Skeletal muscle tissue (tissue), 4 donors: ENCODE measurements around the gene EIPR1. TPM values are rescaled to one million over a fixed set of nuclear protein-coding genes. Genes with fewer than 3 reads are reported as not detected.
A peak's percentile ranks its signal among the peaks of the same experiment; 100 is the strongest.

Experiments
- H3K27ac ChIP-seq: one replicate; pipeline ENCODE4 v1.7.0; 2013; ENCODE audit warnings: mild to moderate bottlenecking, low read depth, low read length, inconsistent platforms
- H3K27me3 ChIP-seq, 3 donors: one replicate each; pipeline ENCODE4 v1.7.0; 2013; ENCODE audit warnings: low read length in 3 of 3; ENCODE audit not compliant: control insufficient read depth in 3 of 3, insufficient read depth in 3 of 3
- H3K36me3 ChIP-seq, 3 donors: one replicate each; pipeline ENCODE4 v1.7.0; 2013; ENCODE audit warnings: low read length in 3 of 3; ENCODE audit not compliant: control insufficient read depth in 3 of 3, insufficient read depth in 3 of 3
- H3K4me1 ChIP-seq, 3 donors: one replicate each; pipeline ENCODE4 v1.7.0; 2013; ENCODE audit warnings: low read length in 3 of 3, mild to moderate bottlenecking in 3 of 3; ENCODE audit not compliant: control insufficient read depth in 3 of 3, insufficient read depth in 3 of 3
- H3K4me3 ChIP-seq, 3 donors: one replicate each; pipeline ENCODE4 v1.7.0; 2013; ENCODE audit warnings: low read length in 3 of 3
- H3K9ac ChIP-seq, 3 donors: one replicate each; pipeline ENCODE4 v1.7.0; 2013; ENCODE audit warnings: low read length in 3 of 3, mild to moderate bottlenecking in 3 of 3, moderate library complexity in 2 of 3, low read depth in 1 of 3
- H3K9me3 ChIP-seq, 3 donors: one replicate each; pipeline ENCODE4 v1.7.0; 2013; ENCODE audit warnings: low read length in 3 of 3; ENCODE audit not compliant: control insufficient read depth in 3 of 3
- total RNA-seq: library from RNA; depleted of rRNA; stranded (reverse); fragments of >200 nt; gene quantifications from one replicate; pipeline ENCODE4 v1.2.3, GENCODE V29; 2014
- donor health status: Osteomylitis.

Gene EIPR1
- total RNA-seq, 1 donor from 2014 or later: 12.0 TPM

GRCh38 chr2:3344897-3345296 is 32.7 kb downstream of the EIPR1 start:
- H3K9ac ChIP-seq: no peak overlapping the region
- H3K9me3 ChIP-seq: no peaks in the 10 kb centered on the region
- H3K4me3 ChIP-seq: no peak overlapping the region
- no peaks in the 10 kb centered on the region for H3K4me1 ChIP-seq
- no peak overlapping the region for H3K27ac ChIP-seq
- no peaks in the 10 kb centered on the region for H3K27me3 ChIP-seq
- peaks cover 0 to 4% (median 0%) of the 10 kb centered on the region in 3 donors for H3K36me3 ChIP-seq

- peaks cover 0 to 4% (median 0%) of the 10 kb centered on the region in 3 donors for H3K36me3 ChIP-seq
- H3K4me3 ChIP-seq: no peak overlapping the region
- no peaks in the 10 kb centered on the region for H3K27me3 ChIP-seq
- H3K4me1 ChIP-seq: no peaks in the 10 kb centered on the region
- no peak overlapping the region for H3K27ac ChIP-seq
- H3K9ac ChIP-seq: no peak overlapping the region
- no peaks in the 10 kb centered on the region for H3K9me3 ChIP-seq
Measured at GRCh38 chr2:3343012-3343411, 34.6 kb downstream of the EIPR1 start.

DNA sequence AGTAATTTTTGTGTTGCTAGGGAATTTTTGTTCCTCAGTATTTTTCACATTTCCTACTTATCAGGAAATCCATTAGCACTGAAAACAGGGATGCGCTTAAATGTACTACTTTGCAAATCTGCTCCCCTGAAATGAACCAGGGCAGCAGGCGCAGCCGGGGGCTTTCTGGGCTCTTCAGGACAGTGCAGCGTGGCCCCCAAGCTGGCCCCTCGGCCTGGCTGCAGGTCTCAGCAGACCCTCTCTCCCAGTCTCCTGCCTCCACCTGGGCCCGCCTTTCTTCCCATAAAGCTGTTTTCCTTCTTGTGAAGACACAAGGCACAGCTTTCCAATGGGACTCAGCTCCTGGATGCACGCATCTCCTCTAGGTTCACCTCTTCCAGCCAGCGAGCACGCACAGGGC is 35.3 kb downstream of the EIPR1 start:
- Histone ChIP-seq H3K4me3 (no peak overlapping the region), H3K4me1 (no peaks in the 10 kb centered on the region), H3K27me3 (no peaks in the 10 kb centered on the region), H3K9ac (no peak overlapping the region), H3K36me3 (peaks cover 2 to 5% (median 4%) of the 10 kb centered on the region in 3 donors), H3K9me3 (no peaks in the 10 kb centered on the region), H3K27ac (no peak overlapping the region)

DNA sequence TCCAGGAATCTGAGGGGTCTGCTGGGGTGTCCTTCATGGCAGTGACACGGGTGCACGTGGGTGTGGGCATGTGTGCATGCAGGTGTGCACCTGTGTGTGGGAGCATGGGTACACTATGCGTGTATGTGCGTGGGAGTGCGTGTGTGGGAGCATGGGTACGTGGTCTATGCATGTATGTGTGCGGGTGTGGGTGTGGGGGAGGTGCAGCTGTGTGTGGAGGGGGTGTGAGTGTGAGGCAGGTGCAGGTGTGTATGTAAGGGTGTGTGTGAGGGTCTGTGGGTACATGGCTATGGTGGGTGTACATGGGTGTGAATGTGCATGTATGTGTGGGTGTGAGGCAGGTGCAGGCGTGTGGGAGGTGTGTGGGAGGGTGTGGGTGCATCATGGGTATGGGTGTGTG is 36.3 kb downstream of the EIPR1 start:
- Histone ChIP-seq H3K4me3 (no peak overlapping the region), H3K9ac (no peak overlapping the region)

DNA sequence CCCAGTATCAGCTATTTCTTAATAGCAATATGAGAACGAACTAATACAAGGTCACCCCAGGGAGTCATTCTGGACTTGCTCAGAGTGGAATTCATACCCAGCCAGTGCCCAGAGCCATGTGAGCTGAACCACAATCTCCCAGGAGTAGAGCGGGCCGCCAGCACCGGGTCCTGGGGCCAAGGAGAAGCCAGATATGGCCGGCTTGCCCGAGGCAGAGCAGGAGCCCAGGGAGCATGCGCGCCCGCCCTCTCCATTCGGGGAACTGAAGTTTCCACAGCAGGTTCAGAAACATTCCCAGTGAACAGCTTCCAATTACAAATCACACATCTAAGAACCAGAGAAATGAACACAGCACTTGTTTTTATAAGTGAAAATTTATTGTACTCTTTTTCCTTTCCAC is 37.5 kb downstream of the EIPR1 start:
- no peaks in the 10 kb centered on the region for H3K4me1 ChIP-seq

More for the DNA sequence above, 36.3 kb downstream of the EIPR1 start:
- no peaks in the 10 kb centered on the region for H3K27me3 ChIP-seq
- H3K4me1 ChIP-seq: no peaks in the 10 kb centered on the region
- peaks cover 2 to 5% (median 3%) of the 10 kb centered on the region in 3 donors for H3K36me3 ChIP-seq
- no peaks in the 10 kb centered on the region for H3K9me3 ChIP-seq
- no peak overlapping the region for H3K27ac ChIP-seq

GRCh38 chr2:3338340-3338739 is 39.3 kb downstream of the EIPR1 start:
- Histone ChIP-seq H3K4me3 (no peak overlapping the region), H3K4me1 (peaks cover 0 to 4% (median 0%) of the 10 kb centered on the region in 3 donors), H3K36me3 (peaks cover 3 to 6% (median 5%) of the 10 kb centered on the region in 3 donors), H3K9ac (no peak overlapping the region), H3K27ac (no peak overlapping the region), H3K27me3 (no peaks in the 10 kb centered on the region), H3K9me3 (no peaks in the 10 kb centered on the region)

More for the DNA sequence above, 37.5 kb downstream of the EIPR1 start:
- no peak overlapping the region for H3K27ac ChIP-seq
- no peaks in the 10 kb centered on the region for H3K9me3 ChIP-seq
- no peak overlapping the region for H3K9ac ChIP-seq
- no peaks in the 10 kb centered on the region for H3K27me3 ChIP-seq
- no peak overlapping the region for H3K4me3 ChIP-seq
- H3K36me3 ChIP-seq: peaks cover 3 to 5% (median 3%) of the 10 kb centered on the region in 3 donors

DNA sequence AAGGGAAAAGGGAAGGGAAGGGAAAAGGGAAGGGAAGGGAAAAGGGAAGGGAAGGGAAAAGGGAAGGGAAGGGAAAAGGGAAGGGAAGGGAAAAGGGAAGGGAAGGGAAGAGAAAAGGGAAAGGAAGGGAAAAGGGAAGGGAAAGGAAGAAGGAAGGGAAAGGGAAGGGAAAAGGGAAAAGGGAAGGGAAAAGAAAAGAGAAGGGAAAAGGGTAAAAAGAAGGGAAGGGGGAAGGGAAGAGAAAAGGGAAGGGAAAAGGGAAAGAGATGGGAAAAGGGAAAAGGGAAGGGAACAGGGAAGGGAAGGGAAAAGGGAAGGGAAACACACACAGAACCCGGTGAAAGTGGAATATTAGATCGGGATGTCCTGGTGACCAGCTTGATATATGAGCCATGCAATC is 40.8 kb downstream of the EIPR1 start:
- peaks cover 3 to 6% (median 5%) of the 10 kb centered on the region in 3 donors for H3K36me3 ChIP-seq
- H3K4me1 ChIP-seq: peaks cover 0 to 4% (median 0%) of the 10 kb centered on the region in 3 donors
- H3K9me3 ChIP-seq: no peaks in the 10 kb centered on the region

GRCh38 chr2:3334392-3335345 is 42.9 kb downstream of the EIPR1 start:
- no peak overlapping the region for H3K4me3 ChIP-seq
- H3K9ac ChIP-seq: peak overlapping the region in 1 of 3 donors; percentile 16
- no peak overlapping the region for H3K27ac ChIP-seq

More for the DNA sequence above, 40.8 kb downstream of the EIPR1 start:
- Histone ChIP-seq H3K27ac (no peak overlapping the region), H3K4me3 (no peak overlapping the region), H3K27me3 (no peaks in the 10 kb centered on the region), H3K9ac (no peak overlapping the region)

DNA sequence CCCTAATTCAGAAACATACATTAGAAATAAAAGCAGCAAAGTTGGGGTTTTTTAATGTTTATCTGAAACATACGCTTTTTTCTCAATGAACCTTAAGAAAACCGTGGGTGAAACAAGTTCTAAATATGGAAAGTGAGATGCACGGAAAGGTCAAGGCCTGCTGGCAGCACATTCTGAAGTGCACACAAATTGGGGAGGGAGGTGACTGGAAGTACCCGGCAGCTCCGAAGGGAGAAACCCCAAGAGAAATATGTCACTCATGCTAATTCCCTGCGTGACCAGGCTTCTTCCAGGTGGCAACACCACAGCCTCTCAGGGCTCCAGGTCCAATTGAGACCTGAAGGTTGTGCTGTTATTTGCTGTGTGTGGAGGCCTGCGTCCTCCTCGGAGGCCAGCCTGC is 45.5 kb downstream of the EIPR1 start:
- Histone ChIP-seq H3K4me3 (no peak overlapping the region), H3K4me1 (peaks cover 0 to 4% (median 0%) of the 10 kb centered on the region in 3 donors), H3K27me3 (no peaks in the 10 kb centered on the region), H3K27ac (no peak overlapping the region), H3K9ac (no peak overlapping the region), H3K9me3 (no peaks in the 10 kb centered on the region), H3K36me3 (peaks cover 9 to 11% (median 10%) of the 10 kb centered on the region in 3 donors)

More at GRCh38 chr2:3334392-3335345, 42.9 kb downstream of the EIPR1 start:
- H3K9me3 ChIP-seq: no peaks in the 10 kb centered on the region
- no peaks in the 10 kb centered on the region for H3K27me3 ChIP-seq
- H3K36me3 ChIP-seq: peaks cover 10 to 15% (median 14%) of the 10 kb centered on the region in 3 donors
- peaks cover 0 to 4% (median 0%) of the 10 kb centered on the region in 3 donors for H3K4me1 ChIP-seq

DNA sequence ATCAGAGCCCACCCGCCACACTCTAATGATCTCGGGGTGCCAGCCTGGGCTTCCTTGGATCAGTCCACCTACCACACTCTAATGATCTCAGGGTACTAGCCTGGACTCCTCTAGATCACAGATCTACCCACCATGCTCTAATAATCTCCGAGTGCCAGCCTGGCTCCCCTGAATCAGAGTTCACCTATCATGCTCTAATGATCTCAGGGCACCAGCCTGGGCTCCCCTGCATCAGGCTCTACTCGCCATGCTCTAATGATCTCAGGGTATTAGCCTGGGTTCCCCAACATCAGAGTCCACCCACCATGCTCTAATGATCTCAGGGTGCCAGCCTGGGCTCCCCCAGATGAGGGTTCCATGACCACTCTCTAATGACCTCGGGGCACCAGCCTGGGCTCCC is 48.1 kb downstream of the EIPR1 start:
- Histone ChIP-seq H3K36me3 (peaks cover 9 to 10% (median 9%) of the 10 kb centered on the region in 3 donors), H3K9me3 (no peaks in the 10 kb centered on the region), H3K4me3 (no peak overlapping the region), H3K4me1 (no peaks in the 10 kb centered on the region), H3K27ac (no peak overlapping the region), H3K27me3 (no peaks in the 10 kb centered on the region), H3K9ac (no peak overlapping the region)
